Measurements from ENCODE around the gene RABIF. TPM values are rescaled to one million over a fixed set of nuclear protein-coding genes. Genes with fewer than 3 reads are reported as not detected.

The RABIF gene
- total RNA-seq = 3.4 and 6.9 TPM in 2 replicates

GRCh38 chr1:202888531-202889360 lies at the start of gene RABIF:
TSS of gene RABIF (minus strand) at chr1:202889149. CDS start at chr1:202889098, 51 bp downstream.

DNA sequence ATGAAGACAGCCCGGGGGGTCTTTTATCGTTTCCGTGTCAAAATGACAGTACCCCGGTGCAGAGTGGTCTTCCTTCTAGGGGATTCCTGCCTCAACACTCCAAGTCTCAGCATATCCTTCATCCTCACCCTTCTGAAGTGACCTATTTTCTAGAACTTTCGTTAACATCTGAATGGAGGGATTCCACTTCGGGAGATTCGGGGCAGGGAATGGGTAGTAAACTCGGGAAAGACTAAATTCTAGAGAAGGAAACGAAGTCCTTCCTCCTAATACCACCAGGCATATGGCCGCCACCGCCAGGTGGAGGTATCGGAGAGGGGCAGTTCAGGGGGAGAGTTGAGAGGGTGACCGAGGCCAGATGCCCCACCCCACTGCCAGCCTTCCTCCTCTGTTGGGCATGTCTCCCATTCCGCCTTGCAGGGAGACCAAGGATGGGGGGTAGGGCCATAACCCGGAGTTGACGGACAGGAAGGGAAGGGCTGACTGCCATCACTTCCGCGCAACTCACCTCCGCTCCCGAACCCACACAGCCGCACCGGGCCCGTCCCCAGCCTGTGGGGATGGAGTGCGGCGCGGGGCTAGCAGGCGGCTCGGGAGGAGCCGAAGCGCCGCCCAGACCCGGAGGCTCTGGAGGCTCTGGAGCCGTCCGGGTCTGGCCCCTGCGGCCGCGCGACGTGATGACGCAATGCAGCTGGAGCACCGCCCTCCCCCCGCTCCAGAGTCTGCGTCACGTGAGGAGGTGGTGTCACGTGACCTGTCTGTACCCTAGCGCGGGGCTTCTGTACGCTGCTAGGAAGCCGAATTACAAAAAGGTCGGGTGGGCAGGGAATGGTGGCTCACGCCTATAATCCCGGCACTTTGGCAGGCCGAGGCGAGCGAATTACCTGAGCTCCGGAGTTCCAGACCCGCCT lies 37.9 kb upstream of the RABIF start, which contains the start of gene KLHL12:
KLHL12 (minus strand) TSS at position 654 of the 911 bp plus-strand sequence. CDS start 2,072 bp downstream, outside the sequence.

Other genes starting within 250 kb of the RABIF start
- under 0.01 TPM in 1 of 2 replicates, not detected in the other for gene SYT2, start 178.7 kb downstream of the RABIF start, total RNA-seq
- 55.8 and 75.8 TPM in 2 replicates for gene KDM5B, start 80.7 kb downstream of the RABIF start, total RNA-seq
- 0.93 and 2.9 TPM in 2 replicates for gene PCAT6, start 78.2 kb downstream of the RABIF start, total RNA-seq
- 16.4 and 19.0 TPM in 2 replicates for gene KLHL12, start 38.1 kb upstream of the RABIF start, total RNA-seq
- gene ADIPOR1, start 69.2 kb upstream of the RABIF start, total RNA-seq = 97.3 and 108 TPM in 2 replicates
- gene CYB5R1, start 78.1 kb upstream of the RABIF start, total RNA-seq = 83.6 and 96.8 TPM in 2 replicates
- 83.1 and 85.8 TPM in 2 replicates for gene TMEM183A, start 118.2 kb upstream of the RABIF start, total RNA-seq
- gene PPFIA4, start 137.3 kb upstream of the RABIF start, total RNA-seq = 2.0 and 2.6 TPM in 2 replicates
- not detected in 2 replicates for gene MYOG, start 196.9 kb upstream of the RABIF start, total RNA-seq
- 0.09 and 0.14 TPM in 2 replicates for gene ADORA1, start 238.6 kb upstream of the RABIF start, total RNA-seq

All from airway epithelial cell (primary cell).